ENCODE results near the gene FPGS. TPM values are rescaled to one million over a fixed set of nuclear protein-coding genes. Genes with fewer than 3 reads are reported as not detected.
A peak's percentile ranks its signal among the peaks of the same experiment; 100 is the strongest.

Gene FPGS
- total RNA-seq, 1 donor from 2014 or later = 32.8 TPM

DNA sequence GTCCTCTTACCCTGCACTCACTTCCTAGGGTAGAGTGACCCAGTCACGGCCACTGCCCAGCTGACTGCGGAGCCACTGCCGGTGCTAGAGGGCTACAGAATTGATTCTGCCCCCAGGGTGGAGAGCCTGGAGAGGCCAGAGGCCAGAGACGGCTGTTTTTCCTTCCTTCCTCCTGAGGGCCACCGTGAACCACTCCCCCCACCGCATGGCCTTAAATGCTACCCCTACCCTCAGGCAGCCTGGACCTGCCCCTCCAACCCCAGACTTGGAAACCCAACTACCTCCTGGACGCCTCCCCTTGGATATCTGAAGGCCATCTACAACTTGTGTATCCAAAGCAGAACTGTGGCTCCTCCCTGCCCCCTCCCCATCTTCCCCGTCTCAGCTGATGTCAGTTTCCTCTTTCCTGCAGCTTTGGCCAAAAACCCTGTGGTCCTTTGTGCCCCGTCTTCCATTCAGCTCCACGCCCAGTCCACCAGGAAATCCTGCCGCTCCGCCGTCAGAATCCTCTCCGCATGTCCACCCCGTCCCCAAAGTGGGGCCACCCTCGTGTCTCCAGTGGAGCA, 40.5 kb upstream of the FPGS start:
- Mint-ChIP-seq H3K4me3 (peak overlapping the region; percentile 62), H3K27ac (no peak overlapping the region), H3K27me3 (ENCODE audit: insufficient read depth, low read depth) (peaks cover 21% of the 10 kb centered on the region), H3K4me1 (peaks cover 30% of the 10 kb centered on the region), H3K9me3 (no peaks in the 10 kb centered on the region), H3K36me3 (no peaks in the 10 kb centered on the region)
- Histone ChIP-seq H3F3A (ENCODE audit: low read depth) (no peaks in the 10 kb centered on the region), H3K4me1 (peaks cover 10% of the 10 kb centered on the region), H4K20me1 (ENCODE audit: low read depth) (no peaks in the 10 kb centered on the region), H3K27ac (no peak overlapping the region), H3K9me3 (ENCODE audit: low read depth) (no peaks in the 10 kb centered on the region), H3K36me3 (no peaks in the 10 kb centered on the region), H2AFZ (replicated peaks) (peak overlapping the region; percentile 50), H3K4me2 (no peak overlapping the region), H3K27me3 (no peaks in the 10 kb centered on the region), H3K4me3 (no peak overlapping the region), H3K9ac (no peak overlapping the region), H3K79me2 (ENCODE audit: low read depth) (no peaks in the 10 kb centered on the region)
- TF ChIP-seq, protein P1, sequence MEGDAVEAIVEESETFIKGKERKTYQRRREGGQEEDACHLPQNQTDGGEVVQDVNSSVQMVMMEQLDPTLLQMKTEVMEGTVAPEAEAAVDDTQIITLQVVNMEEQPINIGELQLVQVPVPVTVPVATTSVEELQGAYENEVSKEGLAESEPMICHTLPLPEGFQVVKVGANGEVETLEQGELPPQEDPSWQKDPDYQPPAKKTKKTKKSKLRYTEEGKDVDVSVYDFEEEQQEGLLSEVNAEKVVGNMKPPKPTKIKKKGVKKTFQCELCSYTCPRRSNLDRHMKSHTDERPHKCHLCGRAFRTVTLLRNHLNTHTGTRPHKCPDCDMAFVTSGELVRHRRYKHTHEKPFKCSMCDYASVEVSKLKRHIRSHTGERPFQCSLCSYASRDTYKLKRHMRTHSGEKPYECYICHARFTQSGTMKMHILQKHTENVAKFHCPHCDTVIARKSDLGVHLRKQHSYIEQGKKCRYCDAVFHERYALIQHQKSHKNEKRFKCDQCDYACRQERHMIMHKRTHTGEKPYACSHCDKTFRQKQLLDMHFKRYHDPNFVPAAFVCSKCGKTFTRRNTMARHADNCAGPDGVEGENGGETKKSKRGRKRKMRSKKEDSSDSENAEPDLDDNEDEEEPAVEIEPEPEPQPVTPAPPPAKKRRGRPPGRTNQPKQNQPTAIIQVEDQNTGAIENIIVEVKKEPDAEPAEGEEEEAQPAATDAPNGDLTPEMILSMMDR (IDR thresholded peaks at IDR 0.05) = no peak
- TF ChIP-seq EZH2phosphoT487 (IDR thresholded peaks at IDR 0.05) = no peak
- no peak for TF ChIP-seq EZH2 (IDR thresholded peaks at IDR 0.05)
- DNase-seq (ENCODE audit: low spot score) = no peak

DNA sequence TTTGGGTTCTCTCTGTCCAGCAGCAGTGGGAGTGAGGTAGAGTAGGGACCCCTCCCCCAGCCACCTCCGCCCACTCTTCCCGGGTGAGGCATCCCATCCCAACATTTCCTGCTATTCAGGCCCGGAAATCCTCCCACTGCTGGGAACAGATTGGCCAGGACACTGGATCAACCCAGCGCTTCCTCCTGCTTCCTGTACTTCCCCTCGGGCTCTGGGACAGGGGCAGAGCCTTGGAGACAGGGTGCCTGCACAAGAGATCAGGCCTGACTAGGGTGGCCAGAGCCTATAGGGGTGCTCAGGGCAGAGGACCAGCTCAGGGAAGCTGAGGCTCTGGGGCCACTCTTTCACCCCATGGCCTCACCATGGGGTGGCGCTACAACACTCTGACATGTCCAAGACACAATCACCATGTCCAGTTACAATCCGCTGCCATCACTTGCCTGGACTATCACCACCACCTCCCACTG, 38.7 kb upstream of the FPGS start:
- no peaks in the 10 kb centered on the region for H3K79me2 ChIP-seq (ENCODE audit: low read depth)
- no peaks in the 10 kb centered on the region for H3K27me3 ChIP-seq
- H3K27me3 Mint-ChIP-seq (ENCODE audit: insufficient read depth, low read depth) = peaks cover 20% of the 10 kb centered on the region
- no peaks in the 10 kb centered on the region for H3K36me3 Mint-ChIP-seq
- no peaks in the 10 kb centered on the region for H3K36me3 ChIP-seq
- H3K27ac Mint-ChIP-seq = peak overlapping the region; percentile 88
- peaks cover 10% of the 10 kb centered on the region for H3K4me1 ChIP-seq
- no peak overlapping the region for H3K27ac ChIP-seq
- peak; percentile 77 for DNase-seq (ENCODE audit: low spot score)
- no peak overlapping the region for H3K4me2 ChIP-seq
- H3K9me3 Mint-ChIP-seq = no peaks in the 10 kb centered on the region
- H3K4me3 ChIP-seq = no peak overlapping the region
- H3F3A ChIP-seq (ENCODE audit: low read depth) = no peaks in the 10 kb centered on the region
- H3K9ac ChIP-seq = no peak overlapping the region
- peaks cover 42% of the 10 kb centered on the region for H3K4me1 Mint-ChIP-seq
- no peaks in the 10 kb centered on the region for H3K9me3 ChIP-seq (ENCODE audit: low read depth)
- TF ChIP-seq EZH2phosphoT487 (IDR thresholded peaks at IDR 0.05) = no peak
- TF ChIP-seq, protein P1 (IDR thresholded peaks at IDR 0.05) = peak; percentile 60
- peak overlapping the region; percentile 57 for H2AFZ ChIP-seq (replicated peaks)
- H4K20me1 ChIP-seq (ENCODE audit: low read depth) = no peaks in the 10 kb centered on the region
- no peak overlapping the region for H3K4me3 Mint-ChIP-seq

DNA sequence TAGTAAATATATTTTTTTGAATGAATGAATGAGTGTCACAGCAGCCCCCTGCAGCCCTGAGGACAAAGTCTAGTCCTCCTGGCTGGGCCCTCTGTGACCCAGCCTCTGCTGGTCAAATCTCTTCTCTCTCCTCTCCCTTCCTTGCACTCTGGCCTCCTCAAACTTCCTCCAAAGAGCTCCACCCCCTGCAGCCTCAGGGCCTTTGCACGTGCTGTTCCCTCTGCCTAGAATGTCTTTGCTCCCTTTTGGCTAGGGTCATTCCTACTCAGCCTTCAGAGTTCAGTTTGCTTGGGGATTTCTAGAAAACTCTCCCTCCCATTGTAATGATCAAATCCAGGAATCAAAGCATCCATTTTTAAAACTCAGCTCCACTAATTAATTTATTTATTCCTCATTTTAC, 37.3 kb upstream of the FPGS start:
- Histone ChIP-seq H3K4me3 (no peak overlapping the region), H3F3A (ENCODE audit: low read depth) (peaks cover 4% of the 10 kb centered on the region)
- TF ChIP-seq, protein P1 (IDR thresholded peaks at IDR 0.05) = no peak
- no peak for TF ChIP-seq EZH2phosphoT487 (IDR thresholded peaks at IDR 0.05)
- no peak for TF ChIP-seq EZH2 (IDR thresholded peaks at IDR 0.05)

More for the DNA sequence above, 37.3 kb upstream of the FPGS start:
- H3K4me2 ChIP-seq = no peak overlapping the region
- H3K4me1 ChIP-seq = peaks cover 11% of the 10 kb centered on the region
- H3K27ac Mint-ChIP-seq = no peak overlapping the region
- H3K27me3 ChIP-seq = peaks cover 4% of the 10 kb centered on the region
- no peaks in the 10 kb centered on the region for H3K9me3 ChIP-seq (ENCODE audit: low read depth)
- H3K27me3 Mint-ChIP-seq (ENCODE audit: insufficient read depth, low read depth) = peaks cover 18% of the 10 kb centered on the region
- no peak overlapping the region for H3K27ac ChIP-seq
- no peaks in the 10 kb centered on the region for H4K20me1 ChIP-seq (ENCODE audit: low read depth)
- H3K9ac ChIP-seq = no peak overlapping the region
- no peaks in the 10 kb centered on the region for H3K9me3 Mint-ChIP-seq
- H3K36me3 Mint-ChIP-seq = no peaks in the 10 kb centered on the region
- peaks cover 47% of the 10 kb centered on the region for H3K4me1 Mint-ChIP-seq
- no peaks in the 10 kb centered on the region for H3K36me3 ChIP-seq
- peak overlapping the region; percentile 36 for H3K4me3 Mint-ChIP-seq
- no peaks in the 10 kb centered on the region for H3K79me2 ChIP-seq (ENCODE audit: low read depth)
- no peak for DNase-seq (ENCODE audit: low spot score)
- no peak overlapping the region for H2AFZ ChIP-seq (replicated peaks)
